Activated naive CD8-positive, alpha-beta T cell treated with anti-CD3 and anti-CD28 coated beads for 36 hours (primary cell): ENCODE measurements around the gene KCNA3. TPM values are rescaled to one million over a fixed set of nuclear protein-coding genes. Genes with fewer than 3 reads are reported as not detected.

ENCODE experiments used
- DNase-seq: peaks from one replicate; pipeline ENCODE4 v3.0.0; 2021
- H3K27ac Mint-ChIP-seq: one replicate; pipeline ENCODE4 v1.8.0; 2022; ENCODE audit warnings: mild to moderate bottlenecking, moderate library complexity, mixed read lengths
- H3K27me3 Mint-ChIP-seq: one replicate; pipeline ENCODE4 v1.8.0; 2022; ENCODE audit warnings: mild to moderate bottlenecking, mixed read lengths
- H3K36me3 Mint-ChIP-seq: one replicate; pipeline ENCODE4 v1.8.0; 2021; ENCODE audit warnings: mild to moderate bottlenecking, mixed read lengths
- H3K4me1 Mint-ChIP-seq: one replicate; pipeline ENCODE4 v1.8.0; 2021; ENCODE audit warnings: mixed read lengths
- H3K4me3 Mint-ChIP-seq: one replicate; pipeline ENCODE4 v1.8.0; 2022; ENCODE audit warnings: mild to moderate bottlenecking, moderate library complexity, mixed read lengths
- H3K9me3 Mint-ChIP-seq: one replicate; pipeline ENCODE4 v1.8.0; 2022; ENCODE audit warnings: mixed read lengths
- total RNA-seq, 2 experiments: library from RNA; stranded (reverse); gene quantifications; one replicate each; pipeline ENCODE4 v1.2.3, GENCODE V29; 2021

KCNA3 gene
- total RNA-seq, 2 experiments from 2014 or later = 16.6 to 17.5 TPM

DNA sequence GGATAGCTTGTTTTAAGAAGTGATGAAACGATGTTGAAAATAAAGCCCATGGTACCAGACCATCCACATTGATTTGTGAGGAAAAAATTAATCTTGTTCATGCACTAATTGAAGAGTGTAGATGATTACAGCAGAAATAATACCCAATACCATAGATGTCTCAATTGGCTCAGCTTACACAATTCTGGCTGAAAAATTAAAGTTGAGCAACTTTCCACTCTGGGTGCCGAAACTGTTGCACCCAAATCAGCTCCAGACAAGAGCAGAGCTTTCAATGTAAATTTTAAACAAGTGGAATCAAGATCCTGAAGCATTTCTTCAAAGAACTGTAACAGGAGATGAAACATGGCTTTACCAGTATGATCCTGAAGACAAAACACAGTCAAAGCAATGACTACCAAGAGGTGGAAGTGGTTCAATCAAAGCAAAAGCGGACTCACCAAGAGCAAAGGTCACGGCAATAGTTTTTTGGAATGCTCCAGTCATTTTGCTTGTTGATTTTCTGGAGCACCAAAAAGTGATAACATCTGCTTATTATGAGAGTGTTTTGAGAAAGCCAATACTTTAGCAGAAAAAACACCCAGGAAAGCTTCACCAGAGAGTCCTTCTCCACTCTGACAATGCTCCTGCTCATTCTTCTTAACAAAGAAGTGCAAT, 16.1 kb upstream of the KCNA3 start:
- Mint-ChIP-seq H3K9me3 (no peaks in the 10 kb centered on the region), H3K4me3 (no peak overlapping the region), H3K27me3 (peaks cover 3% of the 10 kb centered on the region), H3K27ac (no peak overlapping the region), H3K4me1 (no peaks in the 10 kb centered on the region), H3K36me3 (no peaks in the 10 kb centered on the region)
- DNase-seq = no peak

DNA sequence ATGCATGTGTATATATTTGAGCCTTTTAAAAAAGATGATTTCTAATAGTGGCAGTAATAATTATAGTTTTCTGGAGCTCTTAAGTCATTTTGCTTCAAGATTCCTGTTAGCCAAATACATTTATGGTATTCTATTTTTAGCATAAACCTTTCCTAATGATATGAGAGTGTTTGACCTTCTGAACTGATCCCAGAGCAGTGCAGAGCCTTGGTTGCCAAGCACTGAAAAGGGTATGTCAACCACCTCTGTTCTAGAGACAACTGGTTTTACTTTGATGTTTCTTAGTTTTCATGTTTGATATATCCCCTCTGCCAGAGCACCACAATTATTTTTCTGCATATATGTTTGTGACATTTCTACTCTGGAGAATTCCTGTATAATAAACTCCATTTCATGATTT, 15.1 kb upstream of the KCNA3 start:
- Mint-ChIP-seq H3K36me3 (no peaks in the 10 kb centered on the region), H3K4me1 (no peaks in the 10 kb centered on the region), H3K9me3 (no peaks in the 10 kb centered on the region), H3K27me3 (peaks cover 3% of the 10 kb centered on the region), H3K4me3 (no peak overlapping the region), H3K27ac (no peak overlapping the region)
- DNase-seq = no peak

DNA sequence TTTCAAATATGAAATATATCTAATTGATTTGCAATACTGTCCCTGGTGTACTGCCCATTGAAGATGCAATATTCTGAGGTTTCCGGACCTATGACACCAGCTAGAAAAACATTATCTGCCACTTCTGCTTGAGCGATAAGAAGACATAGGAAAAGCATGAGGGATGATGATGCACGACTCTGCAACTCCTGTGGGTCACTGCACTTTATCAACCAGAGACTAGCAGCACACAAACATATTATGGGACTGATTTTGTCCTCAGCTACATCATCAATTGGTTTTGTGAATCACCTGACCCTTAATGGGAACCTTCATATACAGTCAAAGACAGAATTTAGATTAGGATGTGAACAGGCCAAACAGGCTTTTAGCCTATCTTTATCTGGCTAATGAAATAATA, 13.8 kb upstream of the KCNA3 start:
- Mint-ChIP-seq H3K4me3 (no peak overlapping the region), H3K27me3 (peaks cover 3% of the 10 kb centered on the region), H3K27ac (no peak overlapping the region), H3K4me1 (peaks cover 8% of the 10 kb centered on the region), H3K9me3 (no peaks in the 10 kb centered on the region), H3K36me3 (no peaks in the 10 kb centered on the region)
- no peak for DNase-seq

DNA sequence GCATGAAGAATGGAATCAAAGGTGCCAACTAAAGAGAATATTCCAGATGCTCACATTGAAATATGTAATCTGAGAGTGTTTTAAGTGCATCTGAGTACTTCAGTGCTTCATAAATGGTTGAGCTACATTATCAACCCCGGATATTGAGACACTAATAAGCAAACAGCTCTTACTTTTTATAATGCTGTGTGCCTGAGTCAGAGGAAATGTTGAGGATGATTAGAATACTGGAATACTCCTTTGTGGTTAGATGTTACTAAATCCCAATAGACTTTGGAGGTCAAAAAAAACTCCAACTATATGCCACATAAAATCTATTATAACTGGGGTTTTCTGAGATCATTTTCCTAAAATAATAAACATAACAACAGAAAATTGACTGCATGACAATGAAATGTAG, 12.5 kb upstream of the KCNA3 start:
- H3K9me3 Mint-ChIP-seq = no peaks in the 10 kb centered on the region
- H3K27ac Mint-ChIP-seq = no peak overlapping the region

DNA sequence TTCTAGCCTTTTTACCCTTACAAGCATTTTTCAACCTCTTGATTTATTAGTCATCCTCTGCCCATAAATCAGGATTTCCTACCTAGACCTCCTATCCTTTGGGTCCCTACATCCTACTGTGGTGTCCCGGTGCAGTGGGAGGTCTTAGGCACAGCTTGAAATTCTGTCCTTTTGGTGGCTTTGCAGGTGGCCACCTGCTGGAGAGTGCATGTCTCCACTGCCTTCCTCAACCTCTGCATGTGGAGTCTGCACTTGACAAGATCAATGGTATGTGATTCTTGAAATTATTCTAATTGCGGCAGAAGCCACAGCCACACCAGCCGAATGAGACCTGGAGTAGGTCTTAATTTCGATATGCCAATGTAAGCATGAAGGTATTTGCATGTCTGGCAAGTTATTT, 11.4 kb upstream of the KCNA3 start:
- H3K36me3 Mint-ChIP-seq = no peaks in the 10 kb centered on the region
- no peak overlapping the region for H3K27ac Mint-ChIP-seq
- H3K27me3 Mint-ChIP-seq = no peaks in the 10 kb centered on the region
- no peak for DNase-seq
- no peaks in the 10 kb centered on the region for H3K9me3 Mint-ChIP-seq
- no peak overlapping the region for H3K4me3 Mint-ChIP-seq
- peaks cover 8% of the 10 kb centered on the region for H3K4me1 Mint-ChIP-seq

More for the DNA sequence above, 12.5 kb upstream of the KCNA3 start:
- Mint-ChIP-seq H3K27me3 (peaks cover 3% of the 10 kb centered on the region), H3K36me3 (no peaks in the 10 kb centered on the region), H3K4me3 (no peak overlapping the region), H3K4me1 (peaks cover 8% of the 10 kb centered on the region)
- no peak for DNase-seq

DNA sequence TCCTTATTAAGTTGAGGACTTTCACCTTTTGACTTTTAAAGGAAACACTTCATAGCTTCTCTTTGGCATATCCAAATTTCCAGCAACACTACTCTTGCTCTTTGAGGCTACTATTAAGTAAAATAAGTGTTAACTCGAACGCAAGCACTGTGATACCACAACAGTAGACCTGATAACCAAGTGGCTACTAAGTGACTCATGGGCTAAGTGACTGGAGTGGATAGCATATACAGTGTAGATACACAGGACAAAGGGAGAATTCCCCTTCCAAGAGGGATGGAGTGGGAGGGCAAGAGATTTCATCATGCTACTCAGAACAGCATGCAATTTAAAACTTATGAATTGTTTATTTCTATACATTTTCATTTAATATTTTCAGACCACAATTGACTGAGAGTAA, 9.8 kb upstream of the KCNA3 start:
- Mint-ChIP-seq H3K27me3 (no peaks in the 10 kb centered on the region), H3K4me3 (no peak overlapping the region), H3K4me1 (peaks cover 8% of the 10 kb centered on the region), H3K36me3 (no peaks in the 10 kb centered on the region), H3K27ac (no peak overlapping the region), H3K9me3 (no peaks in the 10 kb centered on the region)
- no peak for DNase-seq

DNA sequence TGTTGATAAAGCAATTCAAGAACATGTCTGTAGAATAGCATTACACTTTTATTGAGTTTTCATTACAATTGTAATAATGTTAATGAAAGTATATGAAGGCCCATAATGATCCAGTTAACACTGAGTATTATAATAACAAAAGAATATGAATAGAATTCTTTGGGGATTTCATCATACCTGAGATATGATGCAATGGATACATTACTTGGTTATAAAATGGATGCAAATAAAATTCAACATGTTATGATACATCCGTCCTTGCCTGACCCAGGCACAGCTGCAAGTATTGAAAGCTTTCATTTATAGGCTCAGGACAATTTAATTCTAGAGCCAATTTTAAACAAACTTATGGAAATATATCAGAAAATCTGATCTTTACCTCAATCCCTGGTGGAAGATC, 8.2 kb upstream of the KCNA3 start:
- H3K27me3 Mint-ChIP-seq = no peaks in the 10 kb centered on the region
- no peak overlapping the region for H3K4me3 Mint-ChIP-seq
- peaks cover 6% of the 10 kb centered on the region for H3K9me3 Mint-ChIP-seq
- H3K4me1 Mint-ChIP-seq = peaks cover 8% of the 10 kb centered on the region
- no peak for DNase-seq
- no peaks in the 10 kb centered on the region for H3K36me3 Mint-ChIP-seq
- no peak overlapping the region for H3K27ac Mint-ChIP-seq

DNA sequence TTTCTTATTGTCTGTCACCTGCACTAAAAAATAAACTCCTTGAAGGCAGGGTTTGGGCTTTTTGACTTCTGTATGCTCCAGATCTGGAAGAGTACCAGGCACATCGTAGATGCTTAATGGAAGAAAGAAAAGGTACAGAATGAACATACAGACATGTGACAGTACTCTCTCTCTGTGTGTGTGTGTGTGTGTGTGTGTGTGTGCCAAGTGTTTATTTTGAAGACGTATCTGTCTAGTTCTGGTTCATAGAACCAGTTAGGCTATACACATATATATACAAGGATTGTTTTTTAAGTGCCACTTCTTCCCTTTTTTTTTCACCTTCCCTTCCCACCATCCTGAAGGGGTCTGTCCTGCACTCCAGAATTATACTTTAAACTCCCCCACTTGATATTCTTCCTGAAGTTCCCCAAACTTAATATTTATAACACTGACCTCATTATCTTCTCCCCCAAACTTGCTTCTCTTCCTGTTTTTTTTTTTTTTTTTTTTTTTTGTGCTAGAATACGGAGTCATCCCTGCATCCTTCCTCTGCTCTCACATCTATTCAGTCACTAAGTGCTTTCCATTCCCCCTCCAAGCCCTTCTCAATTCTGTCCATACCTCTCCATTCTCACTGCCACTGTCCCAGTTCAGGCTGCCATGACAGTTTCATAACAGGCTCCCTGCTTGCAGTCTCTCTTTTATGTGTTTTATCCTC, 5.4 kb upstream of the KCNA3 start:
- no peak overlapping the region for H3K27ac Mint-ChIP-seq
- H3K4me1 Mint-ChIP-seq = peaks cover 17% of the 10 kb centered on the region
- no peaks in the 10 kb centered on the region for H3K36me3 Mint-ChIP-seq
- H3K27me3 Mint-ChIP-seq = no peaks in the 10 kb centered on the region
- no peak overlapping the region for H3K4me3 Mint-ChIP-seq
- H3K9me3 Mint-ChIP-seq = peaks cover 6% of the 10 kb centered on the region
- no peak for DNase-seq

DNA sequence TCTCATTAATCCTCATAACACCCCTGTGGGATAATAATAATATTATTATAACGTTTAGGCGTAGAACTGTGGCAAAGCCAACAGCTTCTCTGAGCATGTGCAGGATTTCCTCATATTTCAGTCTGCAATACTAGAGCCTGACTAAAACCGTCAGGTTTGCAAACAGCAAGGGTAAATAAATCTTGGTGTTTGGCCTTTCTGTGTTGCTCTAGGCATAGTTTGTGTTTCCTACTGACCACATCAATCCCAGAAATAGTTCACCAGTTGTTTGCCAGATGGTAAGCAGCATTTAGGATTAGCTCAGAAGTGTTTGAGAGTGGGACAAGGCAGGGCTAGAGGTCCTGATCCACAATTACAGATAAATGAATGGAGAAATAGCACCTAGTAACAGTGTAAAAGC, 2.8 kb upstream of the KCNA3 start:
- Mint-ChIP-seq H3K27ac (no peak overlapping the region), H3K4me1 (peaks cover 15% of the 10 kb centered on the region), H3K36me3 (peaks cover 5% of the 10 kb centered on the region), H3K9me3 (peaks cover 6% of the 10 kb centered on the region), H3K27me3 (no peaks in the 10 kb centered on the region), H3K4me3 (no peak overlapping the region)
- no peak for DNase-seq

DNA sequence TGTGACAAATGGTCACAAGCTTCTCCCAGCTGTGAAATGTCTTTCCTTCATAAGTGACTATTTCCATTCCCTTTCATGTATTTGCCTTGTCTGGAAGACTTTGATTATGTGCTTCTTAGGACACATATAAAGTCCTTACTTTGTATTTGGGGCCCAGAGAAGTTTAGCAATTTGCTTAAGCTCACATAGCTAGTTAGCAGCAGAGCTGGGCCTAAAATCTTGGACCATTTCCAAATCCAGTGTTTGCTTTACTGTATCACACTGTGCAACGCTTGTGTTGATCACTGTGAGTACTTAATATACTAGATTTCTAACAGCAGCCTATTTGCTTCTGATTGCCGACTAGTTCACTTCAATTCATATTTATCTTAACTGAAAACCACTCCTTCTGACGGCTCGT, 2.2 kb upstream of the KCNA3 start:
- H3K27ac Mint-ChIP-seq = no peak overlapping the region
- no peaks in the 10 kb centered on the region for H3K27me3 Mint-ChIP-seq
- H3K36me3 Mint-ChIP-seq = peaks cover 5% of the 10 kb centered on the region
- H3K9me3 Mint-ChIP-seq = peaks cover 6% of the 10 kb centered on the region
- H3K4me3 Mint-ChIP-seq = no peak overlapping the region
- no peak for DNase-seq
- peaks cover 21% of the 10 kb centered on the region for H3K4me1 Mint-ChIP-seq

DNA sequence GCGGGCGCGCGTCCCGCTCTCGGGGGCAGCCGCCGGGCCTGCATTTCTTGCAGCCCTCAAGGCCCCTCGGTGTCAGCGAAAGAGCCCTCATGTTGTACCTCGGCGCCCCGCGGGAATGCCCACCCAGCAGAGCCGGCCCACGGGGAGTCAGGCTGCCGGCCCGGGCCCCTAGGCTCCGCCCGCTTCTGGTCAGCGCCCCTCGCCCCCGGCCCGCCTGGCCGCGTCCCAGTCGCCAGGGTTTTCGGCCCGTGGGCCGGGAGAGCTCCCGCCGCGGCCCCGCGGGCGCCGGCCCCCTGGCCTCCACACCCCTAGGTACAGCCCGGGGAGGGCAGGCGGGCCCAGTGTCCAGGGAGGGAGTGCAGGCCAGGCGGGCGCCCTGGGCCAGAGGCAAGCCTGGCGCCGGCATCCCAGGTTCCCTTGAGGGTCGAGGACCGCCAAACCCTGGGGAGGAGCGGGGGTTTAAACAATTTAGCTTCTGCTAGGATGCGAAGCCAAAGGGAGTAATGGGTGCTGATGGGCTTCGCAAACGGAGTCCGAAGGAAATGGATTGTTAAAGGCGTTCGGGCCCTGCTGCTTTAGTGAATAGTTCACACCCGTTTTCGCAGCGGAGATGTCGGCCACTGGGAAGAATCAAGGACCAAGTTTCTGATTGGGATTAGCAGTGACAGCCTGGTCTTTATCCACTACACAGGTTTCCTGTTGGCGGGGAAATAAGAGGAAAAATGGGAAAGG, 486 bp upstream of the KCNA3 start:
- peak overlapping the region; percentile 53 for H3K27ac Mint-ChIP-seq
- H3K4me1 Mint-ChIP-seq = peaks cover 35% of the 10 kb centered on the region
- no peak for DNase-seq

DNA sequence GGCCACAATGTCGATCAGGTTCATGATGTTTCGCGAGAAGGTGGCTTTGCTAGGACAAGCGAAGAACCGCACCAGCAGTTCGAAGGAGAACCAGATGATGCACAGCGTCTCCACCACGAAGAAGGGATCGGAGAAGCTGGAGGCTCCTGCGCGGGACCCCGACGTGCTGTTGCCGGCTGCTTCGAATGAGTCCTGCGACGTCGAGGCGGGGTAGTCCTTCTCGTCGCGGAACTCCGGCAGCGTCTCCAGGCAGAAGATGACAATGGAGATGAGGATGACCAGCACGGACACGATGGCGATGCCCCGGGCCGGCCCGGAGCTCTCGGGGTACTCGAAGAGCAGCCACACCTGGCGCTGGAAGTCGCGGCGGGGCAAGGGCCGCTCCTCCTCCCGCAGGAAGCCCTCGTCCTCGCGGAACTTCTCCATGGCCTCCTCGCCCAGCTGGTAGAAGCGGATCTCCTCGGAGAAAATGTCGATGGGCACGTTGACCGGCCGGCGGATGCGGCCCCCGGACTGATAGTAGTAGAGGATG, 869 bp downstream of the KCNA3 start:
- Mint-ChIP-seq H3K27me3 (no peaks in the 10 kb centered on the region), H3K27ac (peak overlapping the region; percentile 95), H3K4me3 (peak overlapping the region; percentile 95), H3K4me1 (peaks cover 42% of the 10 kb centered on the region), H3K36me3 (peaks cover 11% of the 10 kb centered on the region), H3K9me3 (peaks cover 2% of the 10 kb centered on the region)
- no peak for DNase-seq

More for the DNA sequence above, 486 bp upstream of the KCNA3 start:
- peaks cover 9% of the 10 kb centered on the region for H3K36me3 Mint-ChIP-seq
- H3K27me3 Mint-ChIP-seq = no peaks in the 10 kb centered on the region
- peak overlapping the region; percentile 58 for H3K4me3 Mint-ChIP-seq
- peaks cover 6% of the 10 kb centered on the region for H3K9me3 Mint-ChIP-seq

DNA sequence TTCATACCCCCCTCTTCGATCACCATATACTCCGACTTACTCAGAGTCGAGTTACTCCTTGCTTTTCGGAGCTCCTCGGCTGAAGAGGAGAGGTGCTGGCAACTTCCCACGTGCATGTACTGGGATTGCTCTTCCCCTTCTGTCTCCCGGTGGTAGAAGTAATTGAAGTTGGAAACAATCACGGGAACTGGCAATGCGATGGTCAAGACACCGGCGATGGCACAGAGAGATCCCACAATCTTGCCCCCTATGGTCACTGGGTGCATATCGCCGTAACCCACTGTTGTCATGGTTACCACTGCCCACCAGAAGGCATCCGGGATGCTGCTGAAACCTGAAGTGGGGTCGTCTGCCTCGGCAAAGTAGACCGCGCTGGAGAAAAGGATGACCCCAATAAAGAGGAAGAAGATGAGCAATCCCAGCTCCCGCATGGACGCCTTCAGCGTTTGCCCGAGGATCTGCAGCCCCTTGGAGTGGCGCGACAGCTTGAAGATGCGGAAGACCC, 1.5 kb downstream of the KCNA3 start:
- Mint-ChIP-seq H3K27me3 (no peaks in the 10 kb centered on the region), H3K27ac (peak overlapping the region; percentile 95), H3K36me3 (peaks cover 14% of the 10 kb centered on the region), H3K9me3 (no peaks in the 10 kb centered on the region), H3K4me3 (peak overlapping the region; percentile 95), H3K4me1 (peaks cover 47% of the 10 kb centered on the region)
- peak; percentile 35 for DNase-seq

DNA sequence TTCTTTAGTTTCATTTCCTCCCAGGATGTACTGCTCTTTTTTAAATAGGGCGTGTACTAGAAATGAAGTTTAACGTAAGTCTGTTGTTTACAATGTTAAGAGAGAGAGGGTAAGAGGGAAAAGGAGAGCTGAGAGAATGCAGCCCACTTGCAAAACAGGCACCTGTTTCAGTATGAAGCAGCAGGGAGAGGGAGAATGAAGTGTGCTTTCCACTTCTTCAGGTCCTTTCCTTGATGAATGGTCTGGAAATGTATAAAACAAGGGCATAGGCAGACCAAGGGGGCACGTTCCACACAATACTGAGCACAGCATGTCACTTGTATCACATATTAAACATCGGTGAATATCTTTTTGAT, 2.0 kb downstream of the KCNA3 start:
- Mint-ChIP-seq H3K27me3 (no peaks in the 10 kb centered on the region), H3K4me1 (peaks cover 52% of the 10 kb centered on the region), H3K4me3 (peak overlapping the region; percentile 95), H3K27ac (peak overlapping the region; percentile 95), H3K36me3 (peaks cover 14% of the 10 kb centered on the region), H3K9me3 (no peaks in the 10 kb centered on the region)
- peak; percentile 12 for DNase-seq
